GM21529 (cell line): ENCODE measurements around the gene KLF13.

Experiments
- ATAC-seq: cut with Tn5 transposase; IDR thresholded peaks from one replicate; pipeline ENCODE4 v1.9.1; 2021; ENCODE audit not compliant: unreplicated experiment

The KLF13 gene

GRCh38 chr15:31298707-31299172 is 27.9 kb upstream of the KLF13 start:
- ATAC-seq = no peak

DNA sequence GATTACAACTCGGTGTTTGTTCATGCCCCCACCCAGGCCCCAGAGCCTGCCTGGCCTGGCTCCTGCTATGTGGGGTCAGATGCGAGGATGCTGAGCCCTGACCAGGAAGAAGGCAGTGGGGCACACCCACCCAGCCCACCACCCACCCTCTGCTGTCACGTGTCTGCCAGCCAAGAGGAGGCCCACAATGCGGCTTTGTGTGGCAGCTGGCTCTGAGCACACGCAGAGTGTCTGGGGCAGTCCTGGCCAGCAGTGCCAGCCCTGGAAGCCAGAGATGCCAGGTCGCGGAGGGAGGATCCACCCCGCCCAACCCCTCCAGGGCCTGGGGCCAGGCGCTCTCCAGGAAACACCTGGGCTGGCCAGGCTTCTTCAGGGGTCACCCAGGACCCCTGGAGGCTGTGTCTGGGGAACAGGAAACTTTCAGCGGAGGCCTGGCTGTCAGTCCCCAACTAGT is 26.4 kb upstream of the KLF13 start:
- ATAC-seq = no peak

- ATAC-seq = no peak
Measured at GRCh38 chr15:31300981-31301672, 25.5 kb upstream of the KLF13 start.

DNA sequence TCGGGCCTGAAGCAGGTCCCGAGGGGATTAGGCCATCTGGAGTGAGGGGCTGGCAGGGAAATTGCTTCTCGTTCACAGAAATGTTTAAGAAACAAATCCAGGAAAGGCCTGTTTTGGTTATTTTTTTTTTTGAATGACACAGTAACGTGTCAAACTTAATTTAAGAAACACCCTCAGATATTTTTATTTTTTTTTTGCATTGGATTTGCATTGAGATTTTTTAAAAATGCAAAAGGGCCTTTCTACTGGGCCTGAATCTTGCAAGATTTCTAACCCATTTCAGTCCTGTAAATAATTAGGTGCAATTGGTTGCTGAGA is 25.0 kb upstream of the KLF13 start:
- no peak for ATAC-seq

DNA sequence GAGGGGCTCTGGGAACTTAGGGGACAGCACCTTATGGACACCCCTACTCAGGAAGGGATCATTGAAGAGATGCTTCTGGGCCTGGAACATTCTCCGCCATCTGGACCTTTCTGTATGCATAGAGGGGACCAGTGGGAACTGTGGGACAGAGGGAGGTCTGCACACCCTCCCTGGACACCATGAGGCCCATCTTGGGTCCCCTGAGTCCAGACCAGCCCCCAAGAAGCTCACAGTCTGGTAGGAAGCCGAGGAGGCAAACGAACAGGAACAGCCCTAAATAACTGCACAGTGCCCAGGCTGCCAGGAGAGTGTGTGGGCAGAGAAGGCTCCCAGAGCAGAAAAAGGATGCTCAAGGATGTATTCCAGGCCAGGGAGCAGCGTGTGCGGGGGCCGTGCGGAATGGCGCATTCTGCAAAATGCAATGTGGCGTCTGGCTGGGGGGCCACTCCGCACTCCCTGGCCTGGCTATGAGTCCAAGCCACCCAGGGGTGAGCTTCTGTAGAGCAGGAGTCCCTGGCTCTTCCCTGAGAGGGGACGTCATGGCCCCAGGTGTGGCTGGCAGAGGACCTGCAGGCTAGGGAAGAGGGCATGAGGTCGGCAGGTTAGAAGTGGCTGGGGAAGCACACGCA is 24.5 kb upstream of the KLF13 start:
- no peak for ATAC-seq

- ATAC-seq = no peak
Measured at GRCh38 chr15:31302778-31303725, 23.6 kb upstream of the KLF13 start.

- no peak for ATAC-seq
Measured at GRCh38 chr15:31303726-31304648, 22.6 kb upstream of the KLF13 start.

DNA sequence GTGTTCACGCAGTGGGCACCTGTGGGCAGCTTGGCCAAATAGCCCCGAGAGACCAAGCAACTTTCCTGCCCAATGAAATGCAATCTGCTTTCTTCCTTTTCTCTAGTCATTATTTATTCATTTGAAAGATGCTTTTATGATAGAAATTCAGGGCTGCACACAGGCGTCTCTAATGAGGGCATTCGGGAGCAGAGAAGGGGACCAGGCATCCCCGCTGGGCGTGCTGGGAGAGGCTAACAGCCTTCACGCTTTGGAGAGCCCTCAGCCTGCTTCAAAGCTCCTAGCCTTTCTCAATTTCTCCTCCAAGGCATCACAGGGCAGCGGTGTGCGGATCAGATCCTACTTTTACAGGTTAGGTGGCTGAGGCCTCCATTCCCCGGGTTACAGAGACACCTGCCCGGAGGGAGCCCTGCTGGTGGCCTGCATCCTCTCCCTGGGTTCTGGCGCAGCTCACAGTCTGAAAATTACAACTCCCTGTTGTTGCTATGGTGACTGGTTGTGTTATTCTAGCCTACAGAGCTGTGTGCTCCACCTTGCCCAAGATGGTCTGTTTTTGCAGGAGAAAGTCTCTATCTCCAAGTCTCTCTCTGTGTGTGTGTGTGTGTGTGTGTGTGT is 21.8 kb upstream of the KLF13 start:
- no peak for ATAC-seq

DNA sequence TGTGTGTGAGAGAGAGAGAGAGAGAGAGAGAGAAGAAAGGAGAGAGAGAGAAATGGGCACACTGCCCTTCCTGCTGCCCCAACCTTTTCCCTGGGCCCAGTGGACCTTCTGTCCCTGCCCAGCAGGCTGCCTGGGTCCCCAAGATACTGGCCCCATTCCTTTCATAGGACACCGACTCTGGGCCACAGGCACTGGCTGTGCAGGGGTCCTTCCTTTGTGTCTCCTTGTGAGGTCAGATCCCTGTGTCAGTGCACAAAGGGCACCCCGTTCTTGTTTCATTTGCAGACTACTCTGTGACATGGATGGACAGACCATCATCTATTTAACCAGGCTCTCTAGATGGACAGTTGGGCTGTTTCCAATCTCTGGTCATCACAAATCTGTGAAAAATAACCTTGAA is 21.3 kb upstream of the KLF13 start:
- ATAC-seq = no peak

GRCh38 chr15:31305796-31306425 is 20.7 kb upstream of the KLF13 start:
- ATAC-seq = no peak

- ATAC-seq = no peak
Measured at GRCh38 chr15:31306426-31307269, 20.0 kb upstream of the KLF13 start.

DNA sequence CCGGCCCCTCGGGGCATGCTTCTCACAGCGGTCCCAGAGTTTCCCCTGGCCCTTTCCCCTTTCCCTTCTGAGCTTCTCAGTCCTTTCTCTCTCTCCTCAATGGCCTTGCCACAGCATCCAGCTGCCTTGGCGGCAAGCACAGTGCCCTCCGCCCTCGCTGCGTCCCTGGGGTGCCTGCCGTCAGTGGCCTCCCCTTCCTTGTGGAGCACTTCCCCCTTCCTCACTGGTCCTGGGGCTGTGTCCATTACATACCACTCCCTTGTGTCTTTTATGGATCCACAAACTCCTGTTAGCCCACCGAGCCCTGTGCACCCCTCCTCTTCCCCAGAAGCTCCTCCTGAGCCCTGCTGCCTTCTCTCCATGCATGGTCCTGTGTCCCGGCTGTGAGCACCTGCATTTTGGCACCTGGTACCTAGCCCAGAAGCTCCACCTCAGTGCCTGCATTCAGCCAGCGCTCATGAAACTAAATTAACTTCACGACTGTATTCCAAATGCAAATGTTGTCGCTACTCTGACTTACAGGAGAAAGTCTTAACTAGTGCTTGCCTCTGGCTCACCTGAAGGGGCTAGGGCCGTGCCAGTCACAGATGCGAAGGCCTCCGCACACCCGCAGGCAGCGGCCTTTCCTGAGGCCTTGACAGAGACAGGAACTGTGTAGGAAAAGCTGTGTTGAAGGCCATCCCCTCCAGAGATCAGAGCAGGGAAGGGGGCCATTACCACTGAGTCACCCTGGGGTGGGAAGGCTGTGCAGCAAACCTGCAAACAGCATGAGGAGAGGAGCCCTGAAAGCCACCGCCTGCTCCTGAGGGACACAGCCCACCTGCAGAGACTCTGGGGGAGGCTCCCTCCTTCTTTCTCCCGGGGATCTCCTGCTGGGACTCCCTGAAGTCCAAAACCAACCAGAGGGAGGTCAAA is 19.1 kb upstream of the KLF13 start:
- no peak for ATAC-seq

- ATAC-seq = peak; percentile 66
Measured at GRCh38 chr15:31308185-31308639, 18.4 kb upstream of the KLF13 start.

- no peak for ATAC-seq
Measured at GRCh38 chr15:31309893-31310606, 16.6 kb upstream of the KLF13 start.

DNA sequence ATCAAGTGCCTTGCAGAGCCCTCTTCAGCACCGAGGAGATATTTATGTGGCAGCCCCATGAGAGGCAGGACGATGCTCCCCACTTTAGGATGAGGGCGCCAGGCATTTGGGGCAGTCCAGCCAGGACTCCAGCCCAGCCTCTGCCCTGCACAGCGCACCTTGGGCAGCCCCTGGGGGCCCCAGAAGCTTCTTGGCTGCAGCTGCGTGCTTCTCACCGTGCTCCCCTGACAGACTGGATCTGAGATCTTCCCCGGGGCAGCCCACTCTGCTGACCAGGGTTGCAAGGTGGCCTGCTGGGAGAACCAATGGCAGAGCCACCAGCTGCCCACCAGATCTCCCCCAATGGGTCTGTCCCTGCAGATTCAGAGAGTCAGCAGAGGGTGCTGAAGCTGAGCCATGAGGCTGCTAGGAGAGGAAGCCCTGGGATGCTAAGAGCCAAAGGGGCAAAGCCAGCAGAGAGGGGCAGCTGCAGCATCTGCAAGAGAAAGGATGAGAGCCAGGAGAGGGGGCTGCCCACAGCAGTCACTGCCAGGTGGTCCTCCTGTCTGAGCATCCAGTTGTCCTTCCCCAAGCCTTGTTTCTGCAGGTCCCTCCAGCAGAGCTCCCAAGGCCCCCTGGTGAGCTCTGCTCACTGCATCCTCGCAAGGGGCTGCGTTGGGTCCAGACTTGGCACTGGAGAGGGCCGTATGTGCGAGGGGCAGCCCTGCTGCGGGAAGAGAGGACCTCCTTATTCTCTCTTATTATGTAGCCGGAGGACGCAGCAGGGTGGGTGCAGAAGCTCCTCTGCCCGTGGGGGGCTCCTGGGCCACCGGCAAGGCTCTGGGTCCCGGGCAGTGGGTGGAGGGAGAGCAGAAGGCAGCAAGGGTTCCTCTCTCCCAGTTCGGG is 14.7 kb upstream of the KLF13 start:
- no peak for ATAC-seq

DNA sequence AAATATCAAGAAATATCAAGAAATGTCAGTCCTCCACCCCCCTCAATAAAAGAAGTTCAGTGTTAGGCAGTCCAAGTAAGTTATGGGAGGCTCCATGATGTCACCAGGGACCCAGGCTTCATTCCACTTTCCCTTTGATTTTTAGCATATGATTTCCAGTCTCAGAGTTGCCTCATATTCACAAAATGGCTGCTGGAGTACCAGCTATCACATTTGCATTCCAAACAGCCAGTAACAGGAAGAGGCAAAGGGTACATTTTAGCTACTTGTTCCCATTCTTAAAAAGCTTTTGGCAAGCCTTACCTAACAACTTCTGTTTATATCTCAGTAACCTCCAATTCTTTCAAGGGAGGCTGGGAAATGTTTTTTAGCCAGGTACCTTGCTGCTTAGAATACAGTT is 13.4 kb upstream of the KLF13 start:
- ATAC-seq = no peak
